NCI-H128 (cell line): Measurements from ENCODE around the gene METTL8.
"Not testable (repeated sequence)": the region's sequence is repeated elsewhere in the genome, so short reads cannot be mapped to it uniquely, and the experiment has no call there.

Experiments used
- DNase-seq: peaks from one replicate; lab custom pipeline; 2025; ENCODE audit not compliant: unreplicated experiment; lab: John Stamatoyannopoulos, UW

METTL8 gene

GRCh38 chr2:171402906-171403580 lies 30.7 kb downstream of the METTL8 start:
- DNase-seq = no peak

GRCh38 chr2:171401947-171402346 lies 31.8 kb downstream of the METTL8 start:
- DNase-seq = no peak

GRCh38 chr2:171400395-171400794 lies 33.4 kb downstream of the METTL8 start:
- DNase-seq = no peak

GRCh38 chr2:171399292-171399691 lies 34.5 kb downstream of the METTL8 start:
- no peak for DNase-seq

- no peak for DNase-seq
These were observed 39.5 kb downstream of the METTL8 start for GRCh38 chr2:171394164-171394740.

GRCh38 chr2:171393487-171393886 lies 40.3 kb downstream of the METTL8 start:
- no peak for DNase-seq

- no peak for DNase-seq
These were observed 42.3 kb downstream of the METTL8 start for GRCh38 chr2:171391532-171391931.

GRCh38 chr2:171390941-171391516 lies 42.8 kb downstream of the METTL8 start:
- DNase-seq = no peak

- DNase-seq = no peak
These were observed 44.0 kb downstream of the METTL8 start for GRCh38 chr2:171389780-171390179.

- no peak for DNase-seq
These were observed 44.5 kb downstream of the METTL8 start for GRCh38 chr2:171389325-171389724.

GRCh38 chr2:171387052-171387451 lies 46.7 kb downstream of the METTL8 start:
- DNase-seq = no peak

- DNase-seq = no peak
These were observed 47.2 kb downstream of the METTL8 start for GRCh38 chr2:171386627-171387026.

GRCh38 chr2:171383134-171383533 lies 50.7 kb downstream of the METTL8 start:
- DNase-seq = no peak

GRCh38 chr2:171382175-171382574 lies 51.6 kb downstream of the METTL8 start:
- not testable (repeated sequence) for DNase-seq

GRCh38 chr2:171377852-171378251 lies 55.9 kb downstream of the METTL8 start:
- not testable (repeated sequence) for DNase-seq

- DNase-seq = no peak
These were observed 66.1 kb downstream of the METTL8 start for GRCh38 chr2:171367692-171368091.

GRCh38 chr2:171365778-171366177 lies 68.0 kb downstream of the METTL8 start:
- no peak for DNase-seq

- DNase-seq = no peak
These were observed 68.6 kb downstream of the METTL8 start for GRCh38 chr2:171365232-171365631.

GRCh38 chr2:171362396-171362795 lies 71.4 kb downstream of the METTL8 start:
- no peak for DNase-seq

GRCh38 chr2:171360905-171361304 lies 72.9 kb downstream of the METTL8 start:
- DNase-seq = no peak

GRCh38 chr2:171353746-171354145 lies 80.0 kb downstream of the METTL8 start:
- not testable (repeated sequence) for DNase-seq

GRCh38 chr2:171348056-171348455 lies 85.7 kb downstream of the METTL8 start:
- no peak for DNase-seq
